ENCODE data around the gene TMEM209.
"Not testable (repeated sequence)": the region's sequence is repeated elsewhere in the genome, so short reads cannot be mapped to it uniquely, and the experiment has no call there.

TMEM209 gene

DNA sequence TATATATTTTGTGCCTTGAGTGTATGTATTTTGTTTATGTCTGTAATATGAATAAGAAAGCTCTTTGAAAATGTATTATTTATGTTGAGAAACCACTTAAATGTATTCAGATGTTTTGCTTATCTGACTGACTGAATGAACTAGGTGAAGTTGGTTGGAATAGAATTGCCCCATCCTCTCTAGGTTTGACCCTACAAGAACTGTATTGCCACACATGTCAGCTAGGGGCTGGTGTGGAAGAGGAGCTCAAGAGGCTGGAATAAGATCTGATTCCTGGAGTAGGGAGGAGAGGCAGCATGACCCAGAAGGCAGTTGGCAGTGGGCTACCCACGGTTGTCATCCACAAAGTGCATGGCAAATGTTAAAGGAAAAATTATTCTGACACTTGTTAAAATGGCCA lies 11.5 kb upstream of the TMEM209 start:
- DNase-seq, result no peak

GRCh38 chr7:130216025-130216424 lies 10.8 kb upstream of the TMEM209 start:
- no peak for DNase-seq

GRCh38 chr7:130213828-130214227 lies 8.6 kb upstream of the TMEM209 start:
- DNase-seq, result no peak

DNA sequence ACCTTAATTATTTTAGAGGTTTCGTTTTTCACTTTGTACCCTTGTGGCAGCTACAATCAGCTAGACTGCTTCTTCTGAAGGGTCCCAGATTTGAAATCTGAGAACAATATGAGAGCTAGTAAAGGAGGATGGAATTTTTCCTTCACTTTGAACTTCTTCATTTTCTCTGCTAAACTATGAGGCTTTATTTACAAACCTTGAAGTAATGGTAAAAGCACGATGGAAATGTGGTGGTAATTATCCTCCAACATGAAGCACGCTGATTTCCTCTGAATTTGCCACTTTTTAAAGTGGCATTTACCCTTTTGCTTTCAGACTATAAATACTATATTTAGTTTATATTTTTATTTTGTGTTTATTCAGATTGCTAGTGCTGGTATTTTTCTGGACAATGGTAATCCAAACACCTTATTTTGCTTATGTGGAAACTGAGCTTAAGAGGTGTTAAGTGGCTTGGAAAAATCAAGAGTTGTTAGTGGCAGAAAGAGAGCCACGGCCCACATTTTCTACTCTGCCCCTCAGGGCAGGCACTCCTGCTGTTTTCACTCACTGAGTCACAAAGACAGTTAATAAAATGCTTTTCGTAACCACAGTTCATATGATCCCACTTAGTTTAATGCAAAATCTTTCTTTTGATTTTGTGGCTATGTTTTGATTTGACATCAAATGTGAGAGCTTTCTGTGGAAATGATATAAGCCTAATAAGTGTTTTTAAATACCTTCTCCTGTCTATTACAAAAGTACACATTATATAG lies 5.2 kb upstream of the TMEM209 start:
- no peak for DNase-seq

- no peak for DNase-seq
These were observed 3.3 kb upstream of the TMEM209 start for GRCh38 chr7:130208516-130208915.

DNA sequence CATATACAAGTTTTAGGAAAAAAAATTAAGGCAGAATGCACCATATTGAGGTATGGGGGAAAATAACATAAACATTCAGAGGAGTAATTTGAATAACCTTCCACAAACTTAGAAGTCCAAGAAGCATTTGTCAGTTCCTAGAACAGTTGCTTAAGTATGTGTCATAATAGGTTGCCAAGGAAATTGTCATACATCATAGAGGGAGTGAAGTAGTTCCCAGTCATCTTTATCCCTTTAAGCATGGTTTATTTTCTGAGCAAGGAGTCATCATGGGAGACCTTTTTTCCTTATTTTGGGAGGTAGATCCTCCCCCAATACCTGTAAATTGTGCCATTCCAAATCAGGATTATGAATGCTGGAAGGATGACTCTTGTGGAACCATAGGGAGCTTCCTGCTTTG lies 2.4 kb upstream of the TMEM209 start, which contains the start of gene SSMEM1:
Gene SSMEM1, plus strand, starts transcription at position 219 of the 400 bp plus-strand sequence. Its CDS starts 51 bp downstream, at position 270.
- no peak for DNase-seq

- no peak for DNase-seq
These were observed 1.8 kb upstream of the TMEM209 start for GRCh38 chr7:130207033-130207432.

GRCh38 chr7:130201796-130202195 lies 3.4 kb downstream of the TMEM209 start:
- no peak for DNase-seq

GRCh38 chr7:130197094-130197493 lies 8.1 kb downstream of the TMEM209 start:
- DNase-seq, result no peak

DNA sequence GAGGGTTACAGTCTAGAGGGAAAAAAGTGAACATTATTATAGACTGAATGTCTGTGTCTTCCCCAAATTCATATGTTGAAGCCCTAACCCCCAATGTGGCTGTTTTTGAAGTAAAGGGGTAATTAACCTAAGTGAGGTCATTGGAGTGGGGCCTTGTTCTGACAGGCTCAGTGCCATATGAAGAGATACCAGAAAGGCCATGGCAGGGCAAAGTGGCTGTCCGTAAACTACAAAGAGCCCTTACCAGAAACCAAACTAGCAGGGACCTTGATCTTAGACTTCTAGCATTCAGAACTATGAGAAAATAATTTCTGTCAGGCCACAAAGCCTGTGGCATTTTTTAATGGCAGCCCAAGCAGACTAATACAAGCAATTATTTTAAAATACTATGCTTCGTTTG lies 8.7 kb downstream of the TMEM209 start:
- DNase-seq, result no peak

GRCh38 chr7:130195396-130195795 lies 9.8 kb downstream of the TMEM209 start:
- no peak for DNase-seq

DNA sequence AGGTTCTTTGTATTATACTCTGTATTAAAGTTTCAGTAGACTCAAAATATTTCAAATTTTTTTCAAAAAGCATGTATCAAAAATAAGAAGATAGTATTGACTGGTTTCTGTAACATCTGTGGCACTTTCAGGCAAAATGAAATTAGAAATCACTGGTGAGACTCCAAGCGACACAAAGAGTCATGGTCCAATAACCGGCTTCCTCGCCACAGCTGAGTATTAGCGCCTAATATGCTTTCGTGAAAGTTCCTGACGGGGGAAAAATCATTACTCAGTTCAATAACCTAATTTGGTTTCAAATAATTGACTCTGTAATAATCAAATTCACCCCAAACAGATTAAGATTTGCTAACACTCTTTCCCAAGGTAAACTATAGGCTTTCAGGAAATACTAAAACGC lies 13.4 kb downstream of the TMEM209 start:
- DNase-seq, result no peak

DNA sequence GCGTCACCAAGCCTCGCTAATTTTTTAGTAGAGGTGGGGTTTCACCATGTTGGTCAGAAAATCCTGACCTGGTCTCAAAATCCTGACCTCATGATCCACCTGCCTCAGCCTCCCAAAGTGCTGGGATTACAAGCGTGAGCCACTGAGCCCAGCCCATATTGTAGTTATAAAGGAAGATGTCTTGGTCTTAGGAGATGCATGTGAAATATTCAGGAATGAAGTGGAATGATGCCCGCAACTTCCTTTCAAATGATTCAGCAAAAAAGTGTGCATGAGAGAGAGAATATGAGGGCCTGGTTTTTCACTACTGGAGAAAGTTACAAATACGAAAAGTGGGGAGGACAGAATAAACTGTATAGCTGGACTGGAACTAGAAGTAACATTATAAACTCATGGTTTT lies 15.9 kb downstream of the TMEM209 start:
- no peak for DNase-seq

- DNase-seq, result no peak
These were observed 17.8 kb downstream of the TMEM209 start for GRCh38 chr7:130187360-130187759.

DNA sequence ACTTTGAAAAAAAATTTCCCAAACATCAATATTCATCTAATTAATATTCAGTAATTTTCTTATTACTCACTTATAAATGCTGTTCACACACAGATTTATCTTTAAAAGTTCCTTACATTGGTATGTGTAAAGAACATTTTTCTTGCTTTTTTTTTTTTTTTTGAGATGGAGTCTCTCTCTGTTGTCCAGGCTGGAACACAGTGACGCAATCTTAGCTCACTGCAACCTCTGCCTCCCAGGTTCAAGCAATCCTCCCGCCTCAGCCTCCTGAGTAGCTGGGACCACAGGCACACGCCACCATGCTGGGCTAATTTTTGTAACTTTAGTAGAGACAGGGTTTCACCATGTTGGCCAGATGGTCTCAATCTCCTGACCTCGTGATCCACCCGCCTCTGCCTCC lies 20.9 kb downstream of the TMEM209 start:
- not testable (repeated sequence) for DNase-seq

DNA sequence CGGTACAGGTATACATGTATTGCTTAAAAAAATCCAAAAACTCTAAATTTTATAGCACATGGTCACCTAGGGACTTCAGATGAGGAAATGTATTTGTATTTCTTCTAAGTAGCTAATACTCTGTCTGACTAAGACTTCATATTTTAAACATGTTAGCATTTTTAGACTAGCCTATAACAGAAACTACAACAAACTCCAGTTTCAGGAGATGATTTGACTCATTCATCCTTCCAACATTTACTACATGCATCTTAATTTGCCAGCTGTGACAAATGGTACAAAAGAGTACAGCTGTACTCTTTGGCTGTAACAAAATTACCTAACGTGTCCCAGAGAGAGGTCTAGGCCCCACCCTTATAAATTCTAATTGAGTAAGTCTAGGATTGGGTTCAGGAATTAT lies 22.2 kb downstream of the TMEM209 start:
- peak in 1 of 5 donors; percentile 43 for DNase-seq

DNA sequence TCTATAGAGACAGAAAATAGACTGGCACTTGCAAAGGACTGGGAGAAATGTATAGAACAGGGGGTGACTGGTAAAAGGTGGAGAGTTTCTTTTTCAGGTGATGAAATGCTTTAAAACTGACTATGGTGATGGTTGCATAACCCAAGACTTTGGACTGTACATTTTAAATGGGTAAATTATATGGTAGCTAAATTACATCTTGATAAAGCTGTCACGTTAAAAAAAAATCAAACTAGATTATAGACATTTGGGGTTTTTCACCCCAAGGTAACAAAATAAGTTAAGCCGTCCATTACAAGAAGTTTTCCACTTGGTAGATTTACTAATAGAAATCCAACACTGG lies 24.0 kb downstream of the TMEM209 start:
- no peak for DNase-seq

- DNase-seq, result peak in 1 of 5 donors; percentile 57
These were observed 24.5 kb downstream of the TMEM209 start for GRCh38 chr7:130180571-130181262.

DNA sequence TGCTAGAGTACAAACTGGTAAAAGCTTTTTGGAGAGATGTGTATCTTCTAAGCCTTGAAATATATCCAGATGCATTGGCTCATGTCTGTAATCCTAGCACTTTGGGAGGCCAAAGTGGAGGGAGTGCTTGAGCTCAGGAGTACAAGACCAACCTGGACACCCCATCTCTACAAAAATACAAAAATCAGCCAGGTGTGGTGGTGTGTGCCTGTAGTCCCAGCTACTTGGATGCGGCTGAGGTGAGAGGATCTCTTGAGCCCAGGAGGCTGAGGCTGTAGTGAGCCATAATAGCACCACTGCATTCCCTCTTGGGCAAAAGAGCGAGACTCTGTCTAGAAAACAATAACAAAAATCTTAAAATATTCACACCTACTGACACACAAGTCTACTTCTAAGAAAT lies 25.6 kb downstream of the TMEM209 start:
- DNase-seq, result no peak

DNA sequence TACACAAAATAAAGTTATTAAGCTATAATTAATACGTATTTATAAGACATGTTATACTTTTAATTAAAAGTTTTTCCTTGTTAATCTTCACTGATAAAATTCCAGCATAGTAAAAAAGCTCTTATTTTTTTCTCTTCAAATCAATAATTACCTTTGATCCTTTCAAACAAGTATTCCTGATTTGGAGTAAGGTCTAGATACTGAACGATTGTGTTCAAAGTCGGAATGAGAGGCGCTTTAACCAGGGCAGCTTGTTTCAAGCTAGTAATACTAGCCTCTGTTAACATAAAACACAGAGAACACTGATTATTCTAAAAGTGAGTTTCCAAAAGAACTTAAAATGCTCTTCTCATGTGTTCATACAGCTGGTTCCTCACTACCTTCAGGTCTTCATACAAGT lies 27.0 kb downstream of the TMEM209 start:
- no peak for DNase-seq

GRCh38 chr7:130174237-130174959 lies 30.8 kb downstream of the TMEM209 start:
- DNase-seq, result no peak

DNA sequence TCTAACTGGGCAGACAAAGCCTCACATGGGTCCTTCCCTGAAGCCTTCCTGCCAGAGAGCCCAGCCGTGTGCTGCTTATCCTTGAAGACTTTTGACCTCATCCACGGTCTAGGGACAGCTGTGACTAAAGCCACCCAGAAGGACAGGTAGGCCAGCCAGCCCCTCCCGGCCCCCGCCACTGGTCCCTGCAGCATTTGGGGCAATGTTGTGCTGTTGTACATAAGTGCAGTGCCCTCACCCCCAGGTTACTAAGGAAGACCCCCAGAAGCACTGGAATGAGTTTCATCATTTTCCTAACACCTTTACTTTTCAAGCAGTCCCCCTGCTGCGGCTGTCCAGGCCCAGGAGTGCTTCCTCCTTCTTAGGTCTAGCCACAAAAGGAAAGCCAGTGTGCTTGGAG lies 43.0 kb downstream of the TMEM209 start:
- DNase-seq, result no peak

- DNase-seq, result no peak
These were observed 44.8 kb downstream of the TMEM209 start for GRCh38 chr7:130160455-130160854.

DNA sequence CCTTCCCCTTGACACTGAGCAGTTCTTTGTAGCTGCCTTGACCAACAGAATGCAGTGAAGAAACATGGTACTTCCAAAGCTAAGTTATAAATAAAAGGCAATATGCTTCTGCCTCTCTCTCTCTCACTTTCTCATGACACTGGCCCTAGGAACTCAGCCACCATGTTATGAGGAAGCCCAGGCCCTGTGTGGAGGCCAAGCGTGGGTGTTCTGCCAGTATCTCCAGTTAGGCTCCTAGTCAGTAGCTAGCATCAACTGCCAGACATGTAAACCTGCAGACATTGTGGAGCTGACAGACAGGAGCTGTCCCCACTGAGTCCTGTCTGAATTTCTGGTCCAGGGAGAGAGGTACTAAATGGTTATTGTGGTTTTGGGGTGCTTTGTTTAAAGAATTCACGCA lies 45.2 kb downstream of the TMEM209 start:
- no peak for DNase-seq
